ENCODE data around the gene CCT8L2. TPM values are rescaled to one million over a fixed set of nuclear protein-coding genes. Genes with fewer than 3 reads are reported as not detected.
"Not testable (repeated sequence)": the region's sequence is repeated elsewhere in the genome, so short reads cannot be mapped to it uniquely, and the experiment has no call there.

CCT8L2 gene
- total RNA-seq, 1 experiment from 2014 or later, result not detected

DNA sequence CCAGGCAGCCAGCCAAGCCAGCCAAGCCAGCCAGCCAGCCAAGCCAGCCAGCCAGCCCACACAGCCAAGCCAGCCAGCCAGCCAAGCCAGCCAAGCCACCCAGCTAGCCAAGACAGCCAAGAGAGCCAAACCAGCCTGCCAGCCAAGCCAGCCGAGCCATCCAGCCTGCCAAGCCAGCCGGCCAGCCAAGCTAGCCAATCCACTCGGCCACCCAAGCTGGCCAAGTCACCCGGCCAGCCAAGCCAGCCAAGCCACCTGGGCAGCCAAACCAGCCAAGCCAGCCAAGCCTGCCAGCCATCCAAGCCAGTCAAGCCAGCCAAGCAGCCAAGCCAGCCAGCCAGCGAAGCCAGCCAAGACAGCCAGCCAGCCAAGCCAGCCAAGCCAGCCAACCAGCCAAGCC, 32.0 kb downstream of the CCT8L2 start:
- not testable (repeated sequence) for DNase-seq (ENCODE audit: extremely low read depth, low read depth)

DNA sequence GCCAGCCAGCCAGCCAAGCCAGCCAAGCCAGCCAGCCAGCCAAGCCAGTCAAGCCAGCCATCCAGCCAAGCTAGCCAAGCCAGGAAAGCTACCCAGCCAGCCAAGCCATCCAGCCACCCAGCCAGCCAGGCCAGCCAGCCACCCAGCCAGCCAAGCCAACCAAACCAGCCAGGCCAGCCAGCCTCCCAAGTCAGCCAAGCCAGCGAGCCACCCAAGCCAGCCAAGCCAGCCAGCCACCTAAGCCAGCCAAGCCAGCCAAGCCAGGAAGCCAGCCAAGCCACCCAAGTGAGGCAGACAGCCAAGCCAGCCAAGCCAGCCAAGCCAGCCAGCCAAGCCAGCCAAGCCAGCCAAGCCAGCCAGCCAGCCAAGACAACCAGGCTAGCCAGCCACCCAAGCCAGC, 32.6 kb downstream of the CCT8L2 start:
- DNase-seq (ENCODE audit: extremely low read depth, low read depth), result not testable (repeated sequence)

DNA sequence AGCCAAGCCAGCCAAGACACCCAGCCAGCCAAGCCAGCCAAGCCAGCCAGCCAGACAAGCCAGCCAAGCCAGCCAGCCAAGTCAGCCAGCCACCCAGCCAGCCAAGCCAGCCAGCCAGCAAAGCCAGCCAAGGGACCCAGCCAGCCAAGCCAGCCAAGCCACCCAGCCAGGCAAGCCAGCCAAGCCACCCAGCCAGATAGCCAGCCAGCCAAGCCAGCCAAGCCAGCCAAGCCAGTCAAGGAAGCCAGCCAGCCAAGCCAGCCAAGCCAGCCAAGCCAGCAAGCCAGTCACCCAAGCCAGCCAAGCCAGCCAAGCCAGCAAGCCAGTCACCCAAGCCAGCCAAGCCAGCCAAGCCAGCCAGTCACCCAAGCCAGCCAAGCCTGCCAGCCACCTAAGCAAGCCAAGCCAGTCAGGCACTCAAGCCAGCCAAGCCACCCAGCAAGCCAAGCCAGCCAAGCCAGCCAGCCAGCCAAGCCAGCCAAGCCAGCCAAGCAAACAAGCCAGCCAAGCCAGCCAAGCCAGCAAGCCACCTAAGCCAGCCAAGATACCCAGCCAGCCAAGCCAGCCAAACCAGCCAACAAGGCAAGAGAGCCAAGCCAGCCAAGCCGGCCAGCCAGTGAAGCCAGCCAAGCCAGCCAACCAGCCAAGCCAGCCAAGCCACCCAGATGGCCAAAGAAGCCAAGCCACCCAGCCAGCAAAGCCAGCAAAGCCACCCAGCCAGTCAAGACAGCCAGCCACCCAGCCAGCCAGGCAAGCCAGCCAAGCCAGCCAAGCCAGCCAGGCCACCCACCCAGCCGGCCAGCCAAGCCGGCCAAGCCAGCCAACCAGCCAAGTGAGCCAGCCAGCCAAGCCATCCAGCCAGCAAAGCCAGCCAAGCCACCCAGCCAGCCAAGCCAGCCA, 33.3 kb downstream of the CCT8L2 start:
- DNase-seq (ENCODE audit: extremely low read depth, low read depth), result no peak

DNA sequence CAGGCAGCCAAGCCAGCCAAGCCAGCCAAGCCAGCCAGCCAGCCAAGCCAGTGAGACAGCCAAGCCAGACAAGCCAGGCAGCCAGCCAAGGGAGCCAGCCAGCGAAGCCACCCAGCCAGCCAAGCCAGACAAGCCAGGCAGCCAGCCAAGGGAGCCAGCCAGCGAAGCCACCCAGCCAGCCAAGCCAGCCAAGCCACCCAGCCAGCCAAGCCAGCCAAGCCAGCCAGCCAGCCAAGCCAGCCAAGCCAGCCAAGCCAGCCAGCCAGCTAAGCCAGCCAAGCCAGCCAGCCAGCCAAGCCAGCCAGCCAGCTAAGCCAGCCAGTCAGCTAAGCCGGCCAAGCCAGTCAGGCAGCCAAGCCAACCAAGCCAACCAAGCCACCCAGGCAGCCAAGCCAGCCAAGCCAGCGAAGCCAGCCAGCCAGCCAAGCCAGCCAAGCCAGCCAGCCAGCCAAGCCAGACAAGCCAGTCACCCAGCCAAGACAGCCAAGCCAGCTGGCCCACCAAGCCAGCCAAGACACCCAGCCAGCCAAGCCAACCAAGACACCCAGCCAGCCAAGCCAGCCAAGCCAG, 34.1 kb downstream of the CCT8L2 start:
- DNase-seq (ENCODE audit: extremely low read depth, low read depth), result not testable (repeated sequence)

DNA sequence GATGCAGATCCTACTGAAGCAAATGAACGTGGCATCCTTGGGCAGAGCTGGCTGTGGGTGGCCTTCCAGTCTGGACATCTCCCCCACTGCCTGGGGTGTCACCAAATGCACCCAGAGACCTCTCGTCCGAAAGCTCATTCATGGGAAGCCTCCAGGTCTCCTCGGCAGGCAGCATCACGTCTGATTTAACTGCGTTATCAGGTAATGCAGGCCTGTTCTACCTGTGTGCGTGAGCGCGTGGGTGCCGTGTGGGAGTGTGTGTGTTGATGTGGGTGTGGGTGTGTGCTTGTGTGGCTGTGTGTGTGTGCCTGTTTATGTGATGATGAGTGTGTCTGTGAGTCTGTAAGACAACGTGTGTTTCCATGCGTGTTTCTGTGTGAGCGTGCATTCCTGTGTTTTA, 35.1 kb downstream of the CCT8L2 start:
- not testable (repeated sequence) for DNase-seq (ENCODE audit: extremely low read depth, low read depth)

DNA sequence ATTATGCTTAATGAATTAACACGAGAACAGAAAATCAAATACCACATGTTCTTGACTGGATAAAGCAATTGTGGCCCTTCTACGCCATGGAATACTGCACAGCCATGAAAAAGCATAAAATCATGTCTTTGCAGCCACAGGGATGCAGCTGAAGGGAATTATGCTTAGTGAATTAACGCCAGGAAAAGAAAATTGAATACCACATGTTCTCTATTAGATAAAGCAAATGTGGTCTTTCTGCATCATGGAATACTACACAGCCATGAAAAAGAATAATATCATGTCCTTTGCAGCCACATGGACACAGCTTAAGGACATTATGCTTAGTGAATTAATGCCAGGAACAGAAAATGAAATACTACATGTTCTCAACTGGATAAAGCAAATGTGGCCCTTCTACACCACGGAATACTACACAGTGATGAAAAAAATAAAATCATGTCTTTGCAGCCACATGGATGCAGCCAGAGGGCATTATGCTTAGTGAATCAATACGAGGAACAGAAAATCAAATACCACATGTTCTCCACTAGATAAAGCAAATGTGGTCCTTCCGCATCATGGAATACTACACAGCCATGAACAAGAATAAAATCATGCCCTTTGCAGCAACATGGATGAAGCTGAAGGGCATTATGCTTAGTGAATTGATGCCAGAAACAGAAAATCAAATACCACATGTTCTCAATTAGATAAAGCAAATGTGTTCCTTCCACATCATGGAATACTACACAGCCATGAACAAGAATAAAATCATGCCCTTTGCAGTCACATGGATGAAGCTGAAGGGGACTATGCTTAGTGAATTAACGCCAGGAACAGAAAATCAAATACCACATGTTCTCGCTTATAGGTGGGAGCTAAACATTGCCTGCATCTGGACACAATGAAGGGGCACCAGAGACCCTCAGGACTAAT, 37.3 kb downstream of the CCT8L2 start:
- not testable (repeated sequence) for DNase-seq (ENCODE audit: extremely low read depth, low read depth)

DNA sequence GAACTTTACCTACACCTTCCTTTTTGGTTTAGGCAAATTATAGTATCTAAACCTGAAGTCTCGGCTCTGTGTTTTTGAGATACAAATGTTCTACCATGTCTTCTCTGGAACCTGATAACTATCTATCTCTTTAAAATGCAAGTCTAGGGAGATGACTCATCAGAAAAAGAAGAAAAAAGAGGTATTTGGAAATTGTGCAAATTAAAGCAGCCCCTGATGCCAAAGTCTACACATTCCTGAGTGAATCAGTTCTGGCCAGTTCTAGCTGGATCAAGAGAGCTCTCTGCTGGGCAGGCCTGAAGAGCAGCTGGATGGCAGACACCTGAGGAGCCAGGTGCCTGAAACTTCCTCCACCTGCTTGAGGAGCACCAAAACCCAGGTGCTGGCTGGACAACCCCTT, 49.3 kb downstream of the CCT8L2 start:
- not testable (repeated sequence) for DNase-seq (ENCODE audit: extremely low read depth, low read depth)

Other genes starting within 250 kb of the CCT8L2 start
- gene XKR3, start 232.6 kb upstream of the CCT8L2 start, total RNA-seq (2014; rRNA removed; shearing (Covaris generic)), result not detected in 2 replicates

Data from NCI-H460 (cell line).